Smooth muscle cell (in vitro differentiated cells): ENCODE results near the gene PFN3. TPM values are rescaled to one million over a fixed set of nuclear protein-coding genes. Genes with fewer than 3 reads are reported as not detected.

Experiments used
- DNase-seq: peaks from one replicate; lab custom pipeline; 2025; ENCODE audit not compliant: unreplicated experiment; lab: John Stamatoyannopoulos, UW
- H2AFZ ChIP-seq: fragments of 200-600 bp; sonication (generic); 2 replicates; pipeline ENCODE4 v1.6.0; 2016; ENCODE audit warnings: antibody characterized with exemption, low read depth, mild to moderate bottlenecking
- H3F3A ChIP-seq: fragments of 200-600 bp; sonication (generic); 2 replicates; pipeline ENCODE4 v1.6.0; 2017; ENCODE audit warnings: antibody characterized with exemption, low read depth
- H3K27ac ChIP-seq: fragments of 200-600 bp; sonication (generic); 2 replicates; pipeline ENCODE4 v1.5.1; 2016; ENCODE audit warnings: low read depth, mild to moderate bottlenecking
- H3K27me3 ChIP-seq: fragments of 200-600 bp; sonication (generic); 2 replicates; pipeline ENCODE4 v1.6.1; 2016; ENCODE audit warnings: low read depth, mild to moderate bottlenecking
- H3K36me3 ChIP-seq: fragments of 200-600 bp; sonication (generic); 2 replicates; pipeline ENCODE4 v1.5.1; 2016; ENCODE audit warnings: low read depth
- H3K4me1 ChIP-seq: fragments of 200-600 bp; sonication (generic); 2 replicates; pipeline ENCODE4 v1.5.1; 2016; ENCODE audit warnings: low read depth
- H3K4me2 ChIP-seq: fragments of 200-600 bp; sonication (generic); 2 replicates; pipeline ENCODE4 v1.6.0; 2016; ENCODE audit warnings: mild to moderate bottlenecking
- H3K4me3 ChIP-seq: fragments of 200-600 bp; sonication (generic); 2 replicates; pipeline ENCODE4 v1.5.1; 2016; ENCODE audit warnings: mild to moderate bottlenecking
- H3K79me2 ChIP-seq: fragments of 200-600 bp; sonication (generic); 2 replicates; pipeline ENCODE4 v1.6.0; 2016; ENCODE audit warnings: low read depth, mild to moderate bottlenecking
- H3K9ac ChIP-seq: fragments of 200-600 bp; sonication (generic); 2 replicates; pipeline ENCODE4 v1.6.0; 2016; ENCODE audit warnings: low read depth
- H3K9me3 ChIP-seq: fragments of 200-600 bp; sonication (generic); replicated peaks from 2 replicates; pipeline ENCODE4 v1.5.1; 2016; ENCODE audit warnings: low read depth
- H4K20me1 ChIP-seq: fragments of 200-600 bp; sonication (generic); 2 replicates; pipeline ENCODE4 v1.6.0; 2016; ENCODE audit warnings: low read depth
- WGBS: methylation state at CpG from one replicate; pipeline ENCODE4 v1.1.7; 2016; ENCODE audit warnings: low lambda C conversion rate; 5-methylcytosine and 5-hydroxymethylcytosine counted together
- polyA plus RNA-seq: library from polyadenylated mRNA; unstranded; fragments of >200 nt; fragmentation: Nextera tagmentation; extraction: Ambion mirVana; gene quantifications from 2 replicates; pipeline ENCODE4 v1.2.1, GENCODE V29; 2016
- total RNA-seq: library from RNA; depleted of rRNA; stranded (reverse); fragments of >200 nt; gene quantifications from 2 replicates; pipeline ENCODE4 v1.2.3, GENCODE V29; 2014
- TF ChIP-seq, protein P1 (sequence below): fragments of 200-600 bp; sonication (generic); IDR thresholded peaks from 2 replicates; pipeline ENCODE4 v1.5.1; 2017; ENCODE audit warnings: borderline replicate concordance, mild to moderate bottlenecking, antibody characterized with exemption; ENCODE audit not compliant: insufficient read depth, poor library complexity, severe bottlenecking

The PFN3 gene
- total and polyA plus RNA-seq, 2 experiments from 2014 or later = not detected

DNA sequence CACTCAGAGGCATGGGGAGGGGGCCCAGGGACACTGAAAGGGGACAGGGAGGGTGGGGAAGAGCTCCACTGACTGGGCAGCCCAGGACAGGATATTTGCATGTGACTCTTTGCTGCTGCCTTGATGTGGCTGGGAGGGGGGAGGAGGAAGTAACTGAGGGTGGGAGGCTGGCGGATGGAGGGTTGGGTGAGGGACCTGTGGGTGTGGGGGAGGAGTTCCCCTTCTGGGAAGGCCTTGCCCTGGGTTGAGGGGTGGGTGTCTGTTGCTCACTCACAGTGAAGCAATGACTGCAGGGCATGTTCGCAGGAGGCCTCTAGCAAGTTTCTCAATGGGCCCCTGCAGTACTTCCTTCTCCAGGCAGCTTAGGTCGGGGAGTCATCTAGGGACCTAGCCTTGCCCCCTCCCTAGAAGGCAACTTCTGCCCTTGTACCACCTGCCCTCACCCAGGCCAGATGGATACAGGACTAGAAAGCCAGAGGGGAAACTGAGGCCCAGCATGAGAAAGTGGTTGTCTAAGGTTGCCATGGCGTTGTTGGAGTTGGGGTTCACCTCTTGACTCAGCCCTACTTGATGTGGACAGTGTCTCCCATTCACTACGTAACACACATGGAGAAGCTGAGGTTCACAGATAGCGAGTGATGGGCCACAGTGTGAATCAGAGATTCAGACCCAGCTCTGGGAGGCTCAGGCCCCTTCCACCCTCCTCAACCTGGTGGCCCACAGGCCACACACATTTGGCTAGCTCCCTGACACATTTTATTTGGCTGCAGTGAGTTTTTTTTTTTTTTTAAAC is 29.0 kb upstream of the PFN3 start:
- Histone ChIP-seq H3K9ac (no peak overlapping the region), H3K9me3 (no peaks in the 10 kb centered on the region), H3K36me3 (no peaks in the 10 kb centered on the region), H3K4me2 (no peak overlapping the region), H3K27ac (no peak overlapping the region), H4K20me1 (peaks cover 22% of the 10 kb centered on the region), H3K27me3 (no peaks in the 10 kb centered on the region), H3K79me2 (peaks cover 15% of the 10 kb centered on the region), H3K4me3 (no peak overlapping the region), H3F3A (no peaks in the 10 kb centered on the region), H3K4me1 (peaks cover 11% of the 10 kb centered on the region), H2AFZ (no peak overlapping the region)
- TF ChIP-seq, protein P1, sequence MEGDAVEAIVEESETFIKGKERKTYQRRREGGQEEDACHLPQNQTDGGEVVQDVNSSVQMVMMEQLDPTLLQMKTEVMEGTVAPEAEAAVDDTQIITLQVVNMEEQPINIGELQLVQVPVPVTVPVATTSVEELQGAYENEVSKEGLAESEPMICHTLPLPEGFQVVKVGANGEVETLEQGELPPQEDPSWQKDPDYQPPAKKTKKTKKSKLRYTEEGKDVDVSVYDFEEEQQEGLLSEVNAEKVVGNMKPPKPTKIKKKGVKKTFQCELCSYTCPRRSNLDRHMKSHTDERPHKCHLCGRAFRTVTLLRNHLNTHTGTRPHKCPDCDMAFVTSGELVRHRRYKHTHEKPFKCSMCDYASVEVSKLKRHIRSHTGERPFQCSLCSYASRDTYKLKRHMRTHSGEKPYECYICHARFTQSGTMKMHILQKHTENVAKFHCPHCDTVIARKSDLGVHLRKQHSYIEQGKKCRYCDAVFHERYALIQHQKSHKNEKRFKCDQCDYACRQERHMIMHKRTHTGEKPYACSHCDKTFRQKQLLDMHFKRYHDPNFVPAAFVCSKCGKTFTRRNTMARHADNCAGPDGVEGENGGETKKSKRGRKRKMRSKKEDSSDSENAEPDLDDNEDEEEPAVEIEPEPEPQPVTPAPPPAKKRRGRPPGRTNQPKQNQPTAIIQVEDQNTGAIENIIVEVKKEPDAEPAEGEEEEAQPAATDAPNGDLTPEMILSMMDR = no peak
- WGBS = 82% methylated on average over 5 of the region's 6 CpGs
- DNase-seq = no peak

DNA sequence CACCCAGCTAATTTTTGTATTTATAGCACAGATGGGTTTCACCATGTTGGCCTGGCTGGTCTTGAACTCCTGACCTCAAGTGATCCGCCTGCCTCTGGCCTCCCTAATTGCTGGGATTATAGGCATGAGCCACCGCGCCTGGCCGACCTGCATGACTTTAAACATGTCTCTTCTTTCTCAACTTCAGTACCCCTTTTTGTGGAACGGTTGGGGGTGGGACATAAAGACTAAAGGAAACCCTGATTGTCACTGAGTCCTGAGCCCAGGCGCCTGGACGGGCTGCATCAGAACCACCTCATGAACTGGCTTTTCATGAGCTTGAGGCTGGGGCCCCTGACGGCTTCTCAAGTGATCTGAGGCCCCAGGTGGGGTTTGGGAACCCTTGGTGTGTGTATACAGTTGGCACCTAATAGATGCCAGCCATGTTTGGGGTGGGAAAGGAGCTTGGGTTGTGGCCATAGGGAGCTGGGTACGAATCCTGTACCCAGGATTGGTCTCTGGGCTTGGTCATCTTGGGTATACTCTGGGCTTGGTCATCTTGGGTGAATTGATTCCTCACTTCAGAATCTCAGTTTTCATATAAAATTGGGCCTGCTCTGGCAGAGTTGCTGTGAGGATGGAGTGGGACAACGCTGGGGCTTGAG is 28.2 kb upstream of the PFN3 start:
- no peak for DNase-seq
- no peak overlapping the region for H2AFZ ChIP-seq
- no peak overlapping the region for H3K27ac ChIP-seq
- peaks cover 11% of the 10 kb centered on the region for H3K4me1 ChIP-seq
- H3F3A ChIP-seq = no peaks in the 10 kb centered on the region
- TF ChIP-seq, protein P1 = no peak
- 93% methylated on average over 10 of the region's 10 CpGs for WGBS
- no peaks in the 10 kb centered on the region for H3K36me3 ChIP-seq
- H3K4me3 ChIP-seq = no peak overlapping the region
- H3K27me3 ChIP-seq = no peaks in the 10 kb centered on the region
- H3K79me2 ChIP-seq = peaks cover 15% of the 10 kb centered on the region
- H4K20me1 ChIP-seq = peaks cover 22% of the 10 kb centered on the region
- no peaks in the 10 kb centered on the region for H3K9me3 ChIP-seq
- H3K9ac ChIP-seq = no peak overlapping the region
- no peak overlapping the region for H3K4me2 ChIP-seq

DNA sequence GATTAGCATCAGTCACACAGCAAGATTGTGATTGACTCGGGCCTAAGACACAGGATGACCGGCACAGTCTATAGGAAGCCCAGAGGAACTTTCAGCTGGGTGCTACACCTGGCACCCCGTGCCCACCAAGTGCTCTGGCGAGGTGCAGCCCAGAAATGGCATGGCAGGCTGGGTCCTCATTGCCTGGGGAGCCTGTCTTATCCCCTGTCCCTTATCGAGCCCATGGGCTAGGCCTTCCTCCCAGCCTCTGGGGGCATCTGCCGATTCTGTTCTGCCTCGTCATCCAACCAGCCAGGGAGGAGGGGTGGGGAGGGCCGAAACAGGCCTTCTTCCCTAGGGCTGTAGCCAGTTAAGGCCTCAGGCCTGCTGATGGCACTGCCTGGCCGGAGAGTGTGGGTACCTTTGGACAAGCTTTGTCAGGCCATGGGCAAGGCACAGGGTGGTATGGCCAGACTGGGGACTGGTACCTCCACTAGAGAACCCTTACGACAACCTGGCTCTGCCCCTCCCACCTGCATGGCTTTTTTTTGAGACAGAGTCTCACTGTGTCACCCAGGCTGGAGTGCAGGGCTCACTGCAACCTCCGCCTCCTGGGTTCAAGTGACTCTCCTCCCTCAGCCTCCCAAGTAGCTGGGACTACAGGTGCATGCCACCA is 27.6 kb upstream of the PFN3 start:
- H3K4me2 ChIP-seq = peak overlapping the region; percentile 97
- peaks cover 15% of the 10 kb centered on the region for H3K79me2 ChIP-seq
- H3K4me1 ChIP-seq = peaks cover 11% of the 10 kb centered on the region
- DNase-seq = no peak
- 93% methylated on average over 11 of the region's 11 CpGs for WGBS
- no peaks in the 10 kb centered on the region for H3F3A ChIP-seq
- no peak overlapping the region for H3K27ac ChIP-seq
- H3K4me3 ChIP-seq = peak overlapping the region; percentile 83
- no peaks in the 10 kb centered on the region for H3K9me3 ChIP-seq
- no peak overlapping the region for H2AFZ ChIP-seq
- no peaks in the 10 kb centered on the region for H3K27me3 ChIP-seq
- H3K9ac ChIP-seq = no peak overlapping the region
- peaks cover 22% of the 10 kb centered on the region for H4K20me1 ChIP-seq
- H3K36me3 ChIP-seq = no peaks in the 10 kb centered on the region
- TF ChIP-seq, protein P1 = no peak
